Type B pancreatic cell (in vitro differentiated cells): ENCODE data around the gene ANKRD13B. TPM values are rescaled to one million over a fixed set of nuclear protein-coding genes. Genes with fewer than 3 reads are reported as not detected.

Source experiments
- DNase-seq: peaks from one replicate; pipeline ENCODE4 v3.0.0; 2021; ENCODE audit warnings: mixed read lengths; ENCODE audit not compliant: unreplicated experiment; ENCODE audit errors: extremely low spot score
- H3K27ac Mint-ChIP-seq: 2 replicates; pipeline ENCODE4 v1.8.0; 2021; ENCODE audit warnings: mild to moderate bottlenecking, mixed read lengths
- H3K27me3 Mint-ChIP-seq: 2 replicates; pipeline ENCODE4 v1.8.0; 2021; ENCODE audit warnings: mixed read lengths
- H3K36me3 Mint-ChIP-seq: 2 replicates; pipeline ENCODE4 v1.8.0; 2021; ENCODE audit warnings: mixed read lengths
- H3K4me1 Mint-ChIP-seq: one replicate; pipeline ENCODE4 v1.8.0; 2021; ENCODE audit warnings: mixed read lengths; ENCODE audit not compliant: unreplicated experiment
- H3K4me3 Mint-ChIP-seq: 2 replicates; pipeline ENCODE4 v1.8.0; 2021; ENCODE audit warnings: mild to moderate bottlenecking, mixed read lengths
- H3K9me3 Mint-ChIP-seq: 2 replicates; pipeline ENCODE4 v1.8.0; 2021; ENCODE audit warnings: mixed read lengths
- total RNA-seq: library from RNA; stranded (reverse); gene quantifications from 2 replicates; pipeline ENCODE4 v1.2.1, GENCODE V29; 2021; ENCODE audit warnings: low replicate concordance
- TF ChIP-seq, protein P1 (sequence below): fragments of 200-600 bp; sonication (generic); conservative IDR thresholded peaks from 2 replicates; pipeline ENCODE4 v1.5.0; 2021; ENCODE audit warnings: antibody characterized with exemption, mild to moderate bottlenecking

The ANKRD13B gene
- total RNA-seq, 1 donor from 2014 or later: 50.5 TPM

DNA sequence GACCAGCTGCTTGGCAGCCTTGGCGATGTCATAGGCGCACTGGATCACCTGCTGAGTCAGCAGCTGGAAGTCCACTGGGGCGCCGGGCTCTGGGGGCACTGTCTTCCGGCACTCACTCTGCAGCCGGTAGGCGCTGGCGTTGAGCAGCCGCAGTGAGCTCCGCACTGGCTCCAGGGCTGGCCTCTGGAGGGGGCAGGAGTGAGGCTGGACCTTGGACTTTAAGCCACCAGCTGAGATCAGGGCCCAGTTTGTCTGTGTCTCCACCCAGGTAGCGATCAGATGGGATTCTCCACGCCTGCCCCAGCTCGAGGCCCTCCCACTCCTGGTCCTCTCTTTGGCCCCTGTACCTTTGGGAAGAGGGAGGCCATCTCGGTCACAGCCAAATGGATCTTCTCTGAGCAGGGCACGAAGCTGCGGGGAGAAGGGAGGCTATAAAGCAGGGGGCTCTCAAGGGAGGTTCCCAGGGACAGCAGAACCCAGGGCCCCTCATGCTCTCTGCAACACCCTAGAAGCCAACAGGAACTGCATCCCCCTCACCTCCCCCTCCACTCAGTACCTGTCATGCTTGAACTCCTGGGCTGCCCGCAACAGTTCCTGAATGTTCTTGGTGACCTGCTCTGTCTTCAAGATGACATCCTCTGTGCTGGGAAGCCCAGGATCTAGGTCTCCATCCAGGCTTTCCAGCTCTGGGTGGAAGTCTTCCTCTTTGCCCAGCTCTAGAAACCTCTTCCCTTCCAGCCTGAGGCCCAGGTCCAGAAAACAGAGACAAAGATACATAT, 18.0 kb upstream of the ANKRD13B start:
- Mint-ChIP-seq H3K4me3 (no peak overlapping the region), H3K36me3 (peaks cover 7% of the 10 kb centered on the region), H3K4me1 (peaks cover 7% of the 10 kb centered on the region), H3K27me3 (no peaks in the 10 kb centered on the region), H3K27ac (peak overlapping the region; percentile 50), H3K9me3 (no peaks in the 10 kb centered on the region)
- DNase-seq: peak; percentile 45
- TF ChIP-seq, protein P1, sequence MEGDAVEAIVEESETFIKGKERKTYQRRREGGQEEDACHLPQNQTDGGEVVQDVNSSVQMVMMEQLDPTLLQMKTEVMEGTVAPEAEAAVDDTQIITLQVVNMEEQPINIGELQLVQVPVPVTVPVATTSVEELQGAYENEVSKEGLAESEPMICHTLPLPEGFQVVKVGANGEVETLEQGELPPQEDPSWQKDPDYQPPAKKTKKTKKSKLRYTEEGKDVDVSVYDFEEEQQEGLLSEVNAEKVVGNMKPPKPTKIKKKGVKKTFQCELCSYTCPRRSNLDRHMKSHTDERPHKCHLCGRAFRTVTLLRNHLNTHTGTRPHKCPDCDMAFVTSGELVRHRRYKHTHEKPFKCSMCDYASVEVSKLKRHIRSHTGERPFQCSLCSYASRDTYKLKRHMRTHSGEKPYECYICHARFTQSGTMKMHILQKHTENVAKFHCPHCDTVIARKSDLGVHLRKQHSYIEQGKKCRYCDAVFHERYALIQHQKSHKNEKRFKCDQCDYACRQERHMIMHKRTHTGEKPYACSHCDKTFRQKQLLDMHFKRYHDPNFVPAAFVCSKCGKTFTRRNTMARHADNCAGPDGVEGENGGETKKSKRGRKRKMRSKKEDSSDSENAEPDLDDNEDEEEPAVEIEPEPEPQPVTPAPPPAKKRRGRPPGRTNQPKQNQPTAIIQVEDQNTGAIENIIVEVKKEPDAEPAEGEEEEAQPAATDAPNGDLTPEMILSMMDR: no peak

DNA sequence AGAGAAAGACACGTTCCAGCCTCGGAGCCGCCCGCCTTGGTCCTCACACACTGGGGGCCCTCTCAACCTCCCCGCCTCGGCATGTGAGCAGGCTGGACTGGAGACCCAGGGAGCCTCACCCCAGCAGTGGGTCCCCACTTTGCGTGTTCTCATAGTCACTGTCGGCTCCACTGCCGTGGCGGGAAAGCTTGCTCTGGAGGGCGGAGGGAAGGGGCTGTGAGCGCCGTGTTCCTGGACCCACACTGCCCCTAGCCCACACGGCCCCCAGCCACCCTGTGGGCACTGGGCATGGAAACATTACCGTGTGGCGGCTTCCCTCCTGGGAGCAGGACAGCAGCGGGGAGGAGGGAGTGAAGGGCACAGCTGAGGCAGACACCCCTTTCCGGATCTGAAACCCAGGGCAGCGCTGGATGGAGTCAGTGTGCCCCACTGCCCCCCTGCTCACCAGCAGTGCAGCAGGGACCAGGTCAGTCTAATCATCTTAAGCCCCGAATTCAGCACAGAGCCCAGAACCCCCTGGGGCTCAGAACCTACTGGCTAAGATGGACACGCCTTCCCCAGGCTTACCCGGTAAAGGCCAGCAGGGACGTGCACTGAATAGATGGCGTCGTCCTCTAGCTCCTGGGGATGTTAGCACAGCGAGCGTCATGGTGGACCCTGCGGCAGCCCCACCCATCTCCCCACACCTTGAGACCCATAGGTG, 17.3 kb upstream of the ANKRD13B start:
- Mint-ChIP-seq H3K4me3 (no peak overlapping the region), H3K4me1 (peaks cover 10% of the 10 kb centered on the region), H3K36me3 (peaks cover 12% of the 10 kb centered on the region), H3K27me3 (no peaks in the 10 kb centered on the region), H3K27ac (peak overlapping the region; percentile 50), H3K9me3 (no peaks in the 10 kb centered on the region)
- peak; percentile 68 for DNase-seq
- TF ChIP-seq, protein P1: no peak

DNA sequence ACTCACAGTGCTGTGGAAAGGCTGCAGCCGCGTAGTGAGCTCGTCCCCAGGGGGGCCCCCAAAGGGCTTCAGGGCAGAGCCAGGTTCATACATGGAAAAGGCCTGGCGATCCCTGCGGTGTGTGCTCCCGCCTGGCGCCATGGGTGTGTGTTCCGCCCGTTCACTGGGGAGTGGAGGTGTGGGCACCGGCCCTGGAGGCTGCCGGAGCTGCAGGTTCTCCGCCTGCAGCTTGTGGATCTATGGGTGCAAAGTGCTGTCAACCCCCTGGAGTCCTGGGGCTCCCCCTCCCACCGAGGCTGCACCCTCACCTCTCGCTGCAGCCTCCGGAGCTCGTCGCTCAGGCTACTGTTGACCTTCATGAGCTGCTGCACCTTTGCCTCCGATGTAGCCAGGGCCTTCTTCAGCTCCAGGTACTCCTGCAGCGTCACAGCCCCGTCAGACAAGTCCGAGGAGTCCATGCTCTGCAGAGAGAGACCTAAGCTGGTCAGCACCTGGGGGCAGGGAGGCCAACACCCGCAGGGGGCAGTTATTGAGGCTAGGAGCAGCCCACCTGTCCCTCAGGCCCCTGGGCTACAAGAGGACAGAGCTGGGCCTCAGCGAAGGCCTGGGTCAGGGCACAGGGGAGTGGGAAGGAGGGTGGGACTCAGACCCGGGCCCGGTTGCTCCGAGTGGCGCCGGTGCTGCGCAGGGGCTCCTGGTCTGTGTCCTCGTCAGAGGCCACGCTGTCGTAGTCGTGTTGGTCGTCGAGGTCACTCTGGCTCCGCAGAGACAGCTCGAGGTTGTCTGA, 16.5 kb upstream of the ANKRD13B start:
- Mint-ChIP-seq H3K27ac (no peak overlapping the region), H3K4me3 (no peak overlapping the region), H3K27me3 (no peaks in the 10 kb centered on the region)

DNA sequence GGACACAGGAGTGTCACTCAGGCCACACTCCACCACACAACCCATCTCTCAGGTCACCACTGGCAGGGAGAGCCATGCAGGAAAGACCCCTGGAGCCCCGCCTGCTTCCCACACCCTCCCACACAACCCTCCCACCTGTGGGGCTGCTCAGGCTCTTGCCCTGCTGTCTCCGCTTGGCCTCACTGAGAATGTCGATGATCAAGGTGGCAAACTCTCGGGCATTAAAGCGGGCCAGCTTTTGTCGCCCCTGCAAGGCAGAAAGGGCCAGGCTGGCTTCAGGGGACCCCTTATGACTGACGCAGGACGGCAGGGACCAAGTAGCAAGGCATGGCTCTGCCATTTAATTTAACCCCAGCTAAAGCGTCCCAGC, 15.9 kb upstream of the ANKRD13B start:
- Mint-ChIP-seq H3K4me1 (peaks cover 6% of the 10 kb centered on the region), H3K36me3 (peaks cover 8% of the 10 kb centered on the region), H3K27ac (no peak overlapping the region), H3K9me3 (no peaks in the 10 kb centered on the region), H3K27me3 (no peaks in the 10 kb centered on the region), H3K4me3 (no peak overlapping the region)
- TF ChIP-seq, protein P1: no peak
- no peak for DNase-seq

More for the DNA sequence above, 16.5 kb upstream of the ANKRD13B start:
- Mint-ChIP-seq H3K36me3 (peaks cover 8% of the 10 kb centered on the region), H3K4me1 (peaks cover 6% of the 10 kb centered on the region), H3K9me3 (no peaks in the 10 kb centered on the region)
- no peak for DNase-seq
- TF ChIP-seq, protein P1: no peak

DNA sequence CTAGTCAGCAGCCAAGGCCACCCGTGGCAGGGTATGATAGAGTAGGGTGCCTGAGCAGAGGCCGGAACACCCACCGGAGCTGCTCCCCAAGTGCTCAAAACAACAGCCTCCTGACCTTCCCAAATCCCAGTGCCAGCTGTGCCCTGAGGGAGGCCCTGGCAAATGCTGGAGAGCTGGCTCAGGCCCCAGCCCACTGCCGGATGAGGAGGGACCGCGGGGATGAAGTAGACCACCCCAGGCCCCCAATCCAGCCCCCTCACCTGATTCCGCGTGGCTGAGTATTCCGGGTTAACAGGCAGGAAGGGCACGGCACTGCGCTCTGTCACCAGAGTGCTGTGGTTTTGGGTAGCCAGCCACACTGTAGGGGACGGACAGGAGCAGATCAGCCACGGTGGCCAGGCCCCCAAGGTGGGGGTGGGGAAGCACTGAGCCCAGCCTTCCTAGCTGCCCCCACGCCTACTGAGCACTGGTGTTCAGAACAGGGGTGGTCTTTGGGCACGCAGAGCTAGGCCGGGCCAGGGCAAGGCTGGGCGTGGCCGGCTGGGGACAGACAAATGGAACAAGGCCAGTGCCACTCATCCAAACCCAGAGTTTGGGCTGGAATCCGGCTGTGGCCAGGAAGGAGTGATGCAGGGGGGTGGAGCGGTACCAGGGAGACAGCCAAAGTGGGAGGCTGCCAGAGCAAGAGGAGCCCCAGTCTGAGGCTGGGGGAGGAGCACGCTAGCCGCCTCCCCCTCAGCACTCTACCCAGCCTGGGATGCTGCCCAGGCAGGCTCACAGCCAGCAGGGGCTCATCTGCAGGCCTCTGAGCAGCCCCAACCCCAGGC, 15.3 kb upstream of the ANKRD13B start:
- DNase-seq: no peak
- Mint-ChIP-seq H3K27me3 (no peaks in the 10 kb centered on the region), H3K36me3 (peaks cover 8% of the 10 kb centered on the region), H3K4me1 (peaks cover 6% of the 10 kb centered on the region), H3K9me3 (no peaks in the 10 kb centered on the region), H3K4me3 (no peak overlapping the region), H3K27ac (no peak overlapping the region)
- TF ChIP-seq, protein P1: no peak
